Hematopoietic multipotent progenitor cell treated with erythropoietin and hydrocortisone succinate and interleukin-3 and kit ligand, for 4 days (in vitro differentiated cells): ENCODE data around the gene RRAS2.
"Not testable (repeated sequence)": the region's sequence is repeated elsewhere in the genome, so short reads cannot be mapped to it uniquely, and the experiment has no call there.

Experiments used
- DNase-seq: peaks from one replicate; pipeline ENCODE4 v3.0.0-alpha.2; 2015

Gene RRAS2

DNA sequence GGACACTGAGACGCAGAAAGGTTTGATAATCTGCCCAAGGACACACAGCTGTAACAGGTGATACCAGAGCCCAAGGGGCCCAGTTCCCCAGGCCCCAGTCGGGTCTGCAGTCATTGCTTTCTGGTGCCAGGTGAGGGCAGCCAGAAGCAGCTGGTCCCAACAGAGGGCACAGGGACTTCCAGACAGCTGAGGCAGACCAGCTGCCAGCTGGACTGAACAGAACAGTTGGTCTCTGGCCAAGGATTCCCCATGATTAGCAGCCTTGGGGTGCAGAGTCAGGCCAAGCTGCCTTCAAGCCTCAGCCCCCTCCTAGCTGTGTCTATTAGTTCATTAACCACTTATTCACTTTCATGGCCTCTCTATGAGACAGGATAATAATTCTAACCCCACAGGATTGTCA lies 105.6 kb downstream of the RRAS2 start:
- DNase-seq = no peak

DNA sequence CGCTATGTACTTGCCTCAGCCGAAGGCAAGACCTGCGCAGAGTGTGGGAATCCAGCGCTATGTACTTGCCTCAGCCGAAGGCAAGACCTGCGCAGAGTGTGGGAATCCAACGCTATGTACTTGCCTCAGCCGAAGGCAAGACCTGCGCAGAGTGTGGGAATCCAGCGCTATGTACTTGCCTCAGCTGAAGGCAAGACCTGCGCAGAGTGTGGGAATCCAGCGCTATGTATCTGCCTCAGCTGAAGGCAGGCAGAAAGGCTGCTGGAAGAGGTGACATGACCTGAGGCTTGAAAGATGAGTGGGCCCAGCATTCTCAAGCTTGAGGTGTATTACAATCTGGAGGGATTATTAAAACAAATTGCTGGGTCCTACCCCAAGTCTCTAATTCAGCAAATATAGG lies 106.5 kb downstream of the RRAS2 start:
- not testable (repeated sequence) for DNase-seq

DNA sequence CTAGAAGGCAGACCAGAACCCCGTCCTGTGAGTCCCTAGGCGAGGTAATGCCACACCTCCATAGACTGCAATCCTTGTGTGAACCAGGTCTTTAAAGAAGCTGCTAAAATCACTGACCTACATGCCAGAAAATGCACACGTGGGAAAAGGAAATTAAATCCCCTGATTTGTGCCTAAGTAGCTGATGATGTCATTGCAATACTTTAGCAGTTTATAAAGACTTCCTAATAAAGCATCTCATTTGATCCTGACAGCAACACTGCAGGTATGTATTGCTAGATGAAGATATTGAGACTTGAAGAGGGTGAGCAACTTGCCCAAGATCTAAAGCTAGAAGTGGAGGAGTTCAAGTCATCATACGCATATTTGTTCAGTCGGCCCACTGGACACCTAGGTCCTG lies 107.2 kb downstream of the RRAS2 start:
- DNase-seq = no peak

DNA sequence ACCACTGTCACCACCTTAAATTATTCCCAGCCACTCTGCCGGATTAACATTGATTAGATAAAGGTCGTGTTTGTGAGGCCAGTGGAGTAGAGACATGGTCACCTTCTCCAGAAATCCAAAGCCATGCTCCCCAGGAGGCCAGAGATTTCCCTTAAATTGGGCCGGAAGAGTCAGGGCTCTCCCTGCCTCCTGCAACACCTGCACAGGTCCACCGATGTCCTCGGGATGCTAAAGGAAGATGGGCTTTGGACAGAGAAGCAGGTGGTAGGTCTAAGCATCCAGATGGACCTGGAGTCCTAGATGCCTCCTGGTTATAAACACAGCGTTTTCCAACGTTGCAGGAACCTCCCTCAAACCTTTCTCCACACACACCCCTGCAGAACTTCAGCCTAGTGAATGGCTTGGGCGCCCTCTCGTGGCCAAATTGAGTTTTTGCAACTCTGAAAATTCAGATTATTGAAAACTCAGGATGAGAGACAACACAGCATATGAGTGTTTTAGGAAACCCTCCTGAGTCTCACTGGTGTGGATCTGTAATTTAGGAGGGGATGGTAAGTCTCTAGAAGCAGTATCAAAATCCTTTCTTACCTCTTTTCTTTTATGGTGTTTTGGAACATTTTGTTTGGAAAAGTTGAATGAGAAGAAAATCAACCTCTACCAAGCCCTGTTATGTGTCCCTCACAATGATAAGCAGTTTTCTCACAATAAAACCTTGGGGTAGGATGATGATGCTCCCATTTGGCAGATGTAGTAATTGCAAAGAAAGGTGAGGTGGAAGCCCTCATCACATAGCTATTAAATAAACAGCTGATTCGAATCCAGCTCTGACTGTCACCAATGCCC lies 109.6 kb downstream of the RRAS2 start:
- peak; percentile 78 for DNase-seq

DNA sequence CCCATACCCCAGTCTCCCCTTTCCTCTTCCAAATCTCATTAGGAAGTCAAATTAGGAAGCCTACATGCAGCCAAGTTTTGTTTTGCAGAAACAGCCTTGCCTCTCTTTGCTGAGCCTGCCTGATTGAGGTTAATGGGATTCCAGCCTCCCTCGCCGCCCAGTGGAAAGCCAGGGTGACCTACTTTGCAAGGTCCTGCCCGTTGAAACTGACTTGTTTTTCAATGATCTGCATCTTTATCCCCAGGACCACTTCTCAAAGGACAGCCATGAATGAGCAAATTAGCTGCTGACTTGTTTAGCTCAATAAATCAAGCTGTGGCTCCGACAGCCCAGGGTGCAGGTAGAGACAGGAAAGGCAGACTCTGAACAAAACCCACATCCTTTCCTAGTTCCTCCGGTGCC lies 110.4 kb downstream of the RRAS2 start:
- peak; percentile 12 for DNase-seq

DNA sequence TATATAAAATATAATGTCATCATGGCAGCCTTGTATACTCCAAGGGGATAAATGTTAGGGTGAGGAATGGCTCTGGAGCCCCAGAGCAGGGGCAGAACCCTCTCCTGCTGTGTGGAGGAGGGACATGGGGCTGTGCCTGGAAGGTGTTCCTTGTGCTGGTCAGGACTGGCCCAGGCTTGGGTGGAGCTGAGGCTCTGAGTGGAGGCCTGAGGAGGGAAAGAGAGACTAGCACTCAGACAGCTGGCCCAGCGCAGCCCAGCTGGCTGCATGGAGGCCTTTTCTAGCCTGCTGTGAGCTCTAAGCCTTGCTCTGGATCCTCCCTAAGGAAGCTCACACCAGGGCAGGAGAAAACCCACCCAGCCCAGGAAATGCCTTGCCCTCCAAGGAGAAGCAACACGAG lies 113.5 kb downstream of the RRAS2 start:
- no peak for DNase-seq

DNA sequence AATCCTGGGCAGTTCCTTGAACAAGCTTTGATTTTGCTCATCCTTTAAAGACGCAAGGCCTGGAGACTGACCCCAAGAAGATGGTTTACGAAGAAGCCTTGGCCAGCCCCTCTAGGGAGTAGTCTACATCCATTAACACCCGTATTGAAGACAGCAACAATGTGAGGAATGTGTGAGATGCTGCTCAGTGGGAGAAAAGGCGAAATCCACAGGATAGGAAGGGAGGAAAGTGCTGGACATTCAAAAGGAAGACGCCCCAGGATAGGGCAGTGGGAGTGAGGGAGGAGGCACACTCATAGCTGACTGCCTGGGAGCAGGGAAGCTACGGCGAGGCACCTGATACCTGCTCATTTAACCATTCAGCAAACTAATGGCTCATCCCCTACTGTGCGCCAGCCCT lies 114.1 kb downstream of the RRAS2 start:
- DNase-seq = no peak

DNA sequence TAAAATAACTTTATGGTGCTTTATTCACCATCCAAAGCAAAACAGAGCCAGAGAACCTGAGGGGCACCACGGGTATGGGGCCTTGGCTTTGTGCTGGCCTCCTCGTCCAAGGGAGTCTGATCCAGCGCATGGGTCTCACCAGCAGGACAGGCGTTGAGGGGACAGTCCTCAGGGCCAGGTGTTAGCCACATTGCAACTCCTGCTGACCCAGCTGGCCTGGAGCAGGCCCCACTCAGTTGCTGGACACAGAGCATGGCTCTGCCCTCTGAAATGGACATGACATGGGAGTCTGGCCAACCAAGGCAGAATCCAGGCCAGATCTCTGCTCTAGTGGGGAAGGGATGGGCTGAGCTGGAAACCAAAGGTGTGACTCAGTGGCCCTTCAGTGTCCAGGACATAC lies 116.2 kb downstream of the RRAS2 start:
- DNase-seq = no peak

DNA sequence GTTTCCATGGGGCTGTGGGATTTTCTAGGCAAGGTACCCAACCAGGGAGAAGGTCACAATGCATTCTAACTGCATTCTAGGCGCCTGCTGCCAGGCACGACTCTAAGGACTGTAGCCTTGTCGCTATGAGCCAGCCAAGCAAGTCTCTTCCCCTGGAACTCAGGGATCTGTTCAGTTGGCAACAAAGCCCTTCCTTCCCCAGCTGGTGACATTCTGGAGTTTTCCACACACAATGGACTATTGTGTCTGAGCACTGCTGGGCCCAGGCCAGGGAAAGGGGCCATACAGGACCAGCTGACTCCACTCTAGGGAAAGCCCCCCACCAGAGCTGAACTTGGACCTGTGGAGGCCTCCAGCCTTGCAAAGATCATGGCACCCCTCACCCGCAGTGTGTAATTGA lies 116.8 kb downstream of the RRAS2 start:
- no peak for DNase-seq

DNA sequence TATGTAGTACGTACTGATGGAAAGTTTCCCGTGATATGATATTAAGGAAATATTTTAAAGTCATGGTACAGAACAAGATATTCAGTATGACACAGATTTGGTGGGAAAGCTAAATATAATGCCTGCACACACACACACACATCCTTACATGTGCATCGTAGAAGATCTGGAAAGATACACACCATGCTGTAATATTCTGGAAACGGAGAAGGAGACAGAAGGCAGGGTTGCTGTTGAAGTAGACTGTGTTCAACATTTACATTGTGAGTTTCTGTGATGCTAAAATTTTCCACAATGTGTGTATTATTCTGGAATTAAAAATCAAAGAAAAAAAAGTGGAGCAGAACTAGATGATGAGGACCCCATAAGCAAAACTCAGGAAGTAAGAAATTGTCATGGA lies 118.0 kb downstream of the RRAS2 start:
- no peak for DNase-seq

DNA sequence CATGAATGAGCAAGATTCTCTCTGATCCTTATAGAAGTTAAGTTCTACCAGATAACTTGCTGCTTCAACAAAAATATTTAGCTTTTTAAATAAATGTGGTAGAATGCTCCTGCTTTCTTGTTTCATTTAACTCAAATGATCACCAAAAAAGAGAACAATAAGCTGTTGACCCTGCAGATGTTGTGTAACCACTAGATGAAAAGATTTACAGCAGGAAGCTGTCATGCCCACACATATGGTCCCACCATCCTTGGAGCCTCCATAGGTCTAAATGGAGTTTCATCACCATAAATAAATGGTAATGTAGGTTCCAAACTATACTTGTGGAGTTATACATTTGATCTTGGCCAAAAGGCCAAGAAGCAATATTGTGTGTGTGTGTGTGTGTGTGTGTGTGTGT lies 118.8 kb downstream of the RRAS2 start:
- peak; percentile 60 for DNase-seq

DNA sequence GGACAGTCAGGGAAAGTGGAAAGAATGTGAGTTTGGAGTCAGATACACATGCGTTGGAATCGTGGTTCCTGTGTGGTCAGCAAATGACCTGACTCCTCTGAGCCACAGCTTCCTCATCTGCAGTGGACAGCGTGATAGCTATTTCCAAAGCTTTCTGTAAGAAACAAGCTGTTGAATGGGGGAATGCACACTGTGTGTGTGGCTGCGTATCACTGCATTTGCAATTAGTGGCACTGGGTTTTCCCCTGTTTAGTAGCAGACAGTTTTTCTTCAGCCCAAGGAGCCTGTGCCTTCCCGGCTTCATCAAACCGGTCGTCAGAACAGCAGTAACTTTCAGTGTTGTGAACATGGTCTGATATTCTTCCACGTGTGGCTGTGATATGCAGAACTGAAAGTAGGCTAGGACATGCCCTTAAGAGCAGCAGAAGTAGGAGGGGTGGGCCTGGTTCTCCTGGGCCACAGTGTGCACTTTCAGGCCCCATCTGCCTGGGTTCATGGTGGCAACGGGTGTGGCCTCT lies 121.5 kb downstream of the RRAS2 start:
- peak; percentile 16 for DNase-seq

DNA sequence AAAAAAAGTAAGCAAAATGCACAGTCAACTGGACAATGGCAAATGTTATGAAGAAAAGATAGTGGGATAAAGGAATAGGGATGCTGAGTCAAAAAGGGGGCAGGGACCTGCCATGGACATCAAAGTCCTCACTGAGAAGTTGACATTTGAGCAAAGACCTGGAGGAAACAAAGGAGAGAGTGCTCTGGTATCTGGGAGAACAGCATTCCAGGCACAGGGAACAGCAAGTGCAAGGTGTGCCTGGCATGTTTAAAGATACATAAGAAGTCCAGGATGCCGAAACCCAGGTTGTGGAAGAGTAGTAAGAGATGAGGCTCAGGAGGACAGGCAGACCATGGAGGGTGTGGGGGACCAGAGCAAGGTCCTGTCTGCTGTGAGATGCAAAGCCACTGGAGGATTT lies 123.3 kb downstream of the RRAS2 start:
- DNase-seq = no peak

DNA sequence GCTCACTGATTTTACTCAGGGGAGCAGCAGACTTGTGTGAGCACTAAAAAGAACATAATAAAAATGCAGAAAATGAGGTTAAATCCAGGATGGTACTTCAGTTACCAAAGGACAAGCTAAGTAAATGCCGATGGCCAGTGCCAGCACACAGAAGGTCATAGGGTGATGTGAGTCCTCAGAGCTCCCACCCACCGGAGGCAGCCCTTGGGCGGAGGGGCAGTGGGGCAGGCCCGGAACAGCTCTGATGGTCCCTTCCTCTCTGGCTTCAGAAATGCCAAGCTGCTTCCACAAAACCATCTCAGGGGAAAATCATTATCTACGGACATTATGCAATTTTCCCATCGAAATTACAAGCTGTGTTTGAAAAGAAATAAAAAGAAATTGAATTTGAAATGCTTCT lies 124.5 kb downstream of the RRAS2 start:
- DNase-seq = no peak

DNA sequence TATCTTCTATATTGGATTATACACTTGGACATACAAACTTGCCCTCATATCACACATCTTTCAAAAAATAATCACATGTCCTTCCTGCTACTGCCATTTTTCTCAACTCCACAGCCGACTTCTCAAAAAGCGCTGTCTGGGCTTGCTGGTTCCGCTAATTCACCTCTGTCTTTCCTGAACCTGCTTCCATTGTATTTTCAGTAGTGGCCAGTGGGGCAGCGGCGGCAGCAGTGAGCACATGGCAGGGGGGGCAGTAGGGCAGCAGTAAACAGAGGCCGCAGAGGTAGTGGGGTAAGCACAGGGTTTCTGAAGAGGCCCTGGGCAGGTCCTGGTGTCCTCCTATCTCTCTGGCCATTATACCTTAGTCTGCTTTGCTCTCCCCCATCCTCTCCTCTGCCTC lies 126.3 kb downstream of the RRAS2 start:
- peak; percentile 12 for DNase-seq

DNA sequence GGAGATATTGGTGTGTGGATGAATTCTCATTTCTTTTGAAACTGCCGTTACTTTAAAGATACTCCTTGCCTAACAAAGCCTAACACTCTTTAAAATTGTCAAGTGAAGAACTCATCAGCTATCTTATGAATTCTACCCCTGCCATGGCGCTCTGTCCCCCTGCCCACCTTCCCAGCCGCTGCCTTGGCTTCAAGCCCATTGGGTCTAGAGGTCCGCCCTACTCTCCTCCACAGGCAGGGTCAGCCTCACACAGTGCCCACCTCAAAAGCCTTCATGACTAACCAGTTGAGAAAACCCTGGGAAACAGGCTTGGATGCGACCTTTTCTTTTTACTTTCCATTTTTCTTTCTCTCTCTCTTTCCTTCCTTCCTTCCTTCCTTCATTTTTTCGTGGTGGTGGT lies 128.6 kb downstream of the RRAS2 start:
- DNase-seq = no peak

DNA sequence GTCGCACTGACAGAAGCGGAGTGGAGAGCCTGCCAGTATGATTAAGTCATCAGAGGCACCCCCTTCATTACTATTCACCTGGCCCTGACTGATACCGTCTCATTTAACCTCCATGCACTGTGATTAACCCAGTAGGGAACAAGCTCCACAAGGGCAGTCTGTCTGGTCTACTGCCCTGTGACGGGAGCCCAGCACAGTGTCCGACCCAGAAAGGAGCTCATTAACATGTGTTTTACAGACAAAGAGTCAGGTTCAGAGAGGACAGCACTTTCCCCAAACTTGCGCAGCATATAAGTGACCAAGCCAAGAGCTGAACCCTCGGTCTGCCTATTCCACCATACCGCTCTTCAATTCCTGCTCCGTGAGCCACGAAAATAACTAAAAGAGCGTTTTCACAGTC lies 129.5 kb downstream of the RRAS2 start:
- no peak for DNase-seq

DNA sequence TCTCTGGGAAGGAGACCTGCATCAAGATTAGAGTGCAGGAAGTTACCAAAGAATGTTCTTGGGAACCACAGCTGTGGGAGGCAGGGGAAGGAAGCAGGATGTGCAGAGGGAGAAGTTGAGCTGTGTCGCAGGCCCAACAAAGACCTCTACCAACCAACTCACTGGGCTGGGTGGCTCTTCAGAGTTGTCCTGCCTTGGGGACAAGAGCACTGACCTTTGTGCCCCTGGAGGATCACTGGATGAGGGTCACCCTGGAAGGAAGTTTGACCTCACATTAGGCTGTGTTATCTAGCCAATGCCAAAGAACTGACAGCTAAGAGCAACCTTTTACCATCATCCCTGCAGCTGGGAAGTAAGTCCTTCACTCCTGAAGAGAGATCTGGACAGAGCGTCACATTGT lies 130.6 kb downstream of the RRAS2 start:
- DNase-seq = no peak
